ENCODE measurements around the gene OPCML. TPM values are rescaled to one million over a fixed set of nuclear protein-coding genes. Genes with fewer than 3 reads are reported as not detected.

OPCML gene
- total and polyA plus RNA-seq, 5 donors = 0.14 to 2.8 (median 1.1) TPM

- Histone ChIP-seq H3K27me3 (ENCODE audit: control insufficient read depth, insufficient read depth) (no peaks in the 10 kb centered on the region), H3K4me1 (ENCODE audit: control insufficient read depth, insufficient read depth, low read length) (peaks cover 2% of the 10 kb centered on the region), H3K4me3 (ENCODE audit: low read length) (no peak overlapping the region), H3K9me3 (ENCODE audit: control insufficient read depth, low read length) (no peaks in the 10 kb centered on the region), H3K27ac (ENCODE audit: low read length) (no peak overlapping the region)
- ATAC-seq = no peak
- DNase-seq = no peak
- intact Hi-C loops (cut with DNase I) = no loop called here
- 89% methylated on average over 1 of the region's 1 CpG for WGBS
These were observed 3.9 kb upstream of the OPCML start for GRCh38 chr11:133536198-133536597.

- H3K4me1 ChIP-seq (ENCODE audit: control insufficient read depth, insufficient read depth, low read length) = peaks cover 2% of the 10 kb centered on the region
- H3K4me3 ChIP-seq (ENCODE audit: low read length) = no peak overlapping the region
- ATAC-seq (no peak), DNase-seq (no peak)
- H3K27me3 ChIP-seq (ENCODE audit: control insufficient read depth, insufficient read depth) = no peaks in the 10 kb centered on the region
- WGBS = 56% methylated on average over 6 of the region's 6 CpGs
- intact Hi-C loops (cut with DNase I) = no loop called here
- H3K27ac ChIP-seq (ENCODE audit: low read length) = no peak overlapping the region
- no peaks in the 10 kb centered on the region for H3K9me3 ChIP-seq (ENCODE audit: control insufficient read depth, low read length)
These were observed 904 bp upstream of the OPCML start for GRCh38 chr11:133533205-133533604.

GRCh38 chr11:133531458-133531857 lies 843 bp downstream of the OPCML start:
- no peak overlapping the region for H3K27ac ChIP-seq (ENCODE audit: low read length)
- intact Hi-C loops (cut with DNase I) = no loop called here
- no peaks in the 10 kb centered on the region for H3K27me3 ChIP-seq (ENCODE audit: control insufficient read depth, insufficient read depth)
- DNase-seq (no peak), ATAC-seq (no peak)
- no peaks in the 10 kb centered on the region for H3K9me3 ChIP-seq (ENCODE audit: control insufficient read depth, low read length)
- H3K4me3 ChIP-seq (ENCODE audit: low read length) = no peak overlapping the region
- peaks cover 2% of the 10 kb centered on the region for H3K4me1 ChIP-seq (ENCODE audit: control insufficient read depth, insufficient read depth, low read length)
- WGBS = 21% methylated on average over 6 of the region's 6 CpGs

GRCh38 chr11:133530501-133530835 lies 1.8 kb downstream of the OPCML start:
- DNase-seq (no peak), ATAC-seq (no peak)
- Histone ChIP-seq H3K27ac (ENCODE audit: low read length) (no peak overlapping the region), H3K4me3 (ENCODE audit: low read length) (no peak overlapping the region), H3K27me3 (ENCODE audit: control insufficient read depth, insufficient read depth) (no peaks in the 10 kb centered on the region), H3K4me1 (ENCODE audit: control insufficient read depth, insufficient read depth, low read length) (peaks cover 2% of the 10 kb centered on the region), H3K9me3 (ENCODE audit: control insufficient read depth, low read length) (no peaks in the 10 kb centered on the region)
- intact Hi-C loops (cut with DNase I) = no loop called here
- WGBS = 44% methylated on average over 3 of the region's 3 CpGs

- H3K4me1 ChIP-seq (ENCODE audit: control insufficient read depth, insufficient read depth, low read length) = peaks cover 2% of the 10 kb centered on the region
- H3K27me3 ChIP-seq (ENCODE audit: control insufficient read depth, insufficient read depth) = no peaks in the 10 kb centered on the region
- no peaks in the 10 kb centered on the region for H3K9me3 ChIP-seq (ENCODE audit: control insufficient read depth, low read length)
- DNase-seq = no peak
- H3K4me3 ChIP-seq (ENCODE audit: low read length) = no peak overlapping the region
- H3K27ac ChIP-seq (ENCODE audit: low read length) = no peak overlapping the region
- 50% methylated on average over 18 of the region's 18 CpGs for WGBS
- intact Hi-C loops (cut with DNase I) = no loop called here
- ATAC-seq = no peak
These were observed 2.3 kb downstream of the OPCML start for GRCh38 chr11:133529807-133530500.

- no peaks in the 10 kb centered on the region for H3K9me3 ChIP-seq (ENCODE audit: control insufficient read depth, low read length)
- intact Hi-C loops (cut with DNase I) = no loop called here
- DNase-seq (peak; percentile 28 to 71 (median 60)), ATAC-seq (peak; percentile 74 to 89)
- H3K27ac ChIP-seq (ENCODE audit: low read length) = no peak overlapping the region
- H3K4me1 ChIP-seq (ENCODE audit: control insufficient read depth, insufficient read depth, low read length) = no peaks in the 10 kb centered on the region
- 42% methylated on average over 3 of the region's 3 CpGs for WGBS
- no peak overlapping the region for H3K4me3 ChIP-seq (ENCODE audit: low read length)
- H3K27me3 ChIP-seq (ENCODE audit: control insufficient read depth, insufficient read depth) = no peaks in the 10 kb centered on the region
These were observed 5.5 kb downstream of the OPCML start for GRCh38 chr11:133526790-133527189.

GRCh38 chr11:133525976-133526375 lies 6.3 kb downstream of the OPCML start:
- peak in 1 of 3 donors; percentile 49 for DNase-seq
- no peaks in the 10 kb centered on the region for H3K4me1 ChIP-seq (ENCODE audit: control insufficient read depth, insufficient read depth, low read length)
- no peaks in the 10 kb centered on the region for H3K27me3 ChIP-seq (ENCODE audit: control insufficient read depth, insufficient read depth)
- WGBS = 56% methylated on average over 7 of the region's 7 CpGs
- ATAC-seq = no peak
- intact Hi-C loops (cut with DNase I) = no loop called here
- no peak overlapping the region for H3K4me3 ChIP-seq (ENCODE audit: low read length)
- no peak overlapping the region for H3K27ac ChIP-seq (ENCODE audit: low read length)
- H3K9me3 ChIP-seq (ENCODE audit: control insufficient read depth, low read length) = no peaks in the 10 kb centered on the region

GRCh38 chr11:133524488-133524887 lies 7.8 kb downstream of the OPCML start:
- Histone ChIP-seq H3K27me3 (ENCODE audit: control insufficient read depth, insufficient read depth) (no peaks in the 10 kb centered on the region), H3K9me3 (ENCODE audit: control insufficient read depth, low read length) (no peaks in the 10 kb centered on the region), H3K27ac (ENCODE audit: low read length) (no peak overlapping the region), H3K4me1 (ENCODE audit: control insufficient read depth, insufficient read depth, low read length) (peaks cover 7% of the 10 kb centered on the region), H3K4me3 (ENCODE audit: low read length) (no peak overlapping the region)
- 92% methylated on average over 8 of the region's 8 CpGs for WGBS
- no peak for DNase-seq
- ATAC-seq = no peak
- intact Hi-C loops (cut with DNase I) = no loop called here

- no peak for ATAC-seq
- peaks cover 7% of the 10 kb centered on the region for H3K4me1 ChIP-seq (ENCODE audit: control insufficient read depth, insufficient read depth, low read length)
- no peak for DNase-seq
- 92% methylated on average over 6 of the region's 6 CpGs for WGBS
- H3K27me3 ChIP-seq (ENCODE audit: control insufficient read depth, insufficient read depth) = no peaks in the 10 kb centered on the region
- no peak overlapping the region for H3K4me3 ChIP-seq (ENCODE audit: low read length)
- H3K27ac ChIP-seq (ENCODE audit: low read length) = no peak overlapping the region
- intact Hi-C loops (cut with DNase I) = no loop called here
- H3K9me3 ChIP-seq (ENCODE audit: control insufficient read depth, low read length) = no peaks in the 10 kb centered on the region
These were observed 10.0 kb downstream of the OPCML start for GRCh38 chr11:133522344-133522743.

- Histone ChIP-seq H3K4me1 (ENCODE audit: control insufficient read depth, insufficient read depth, low read length) (peaks cover 8% of the 10 kb centered on the region), H3K27me3 (ENCODE audit: control insufficient read depth, insufficient read depth) (no peaks in the 10 kb centered on the region), H3K4me3 (ENCODE audit: low read length) (no peak overlapping the region), H3K9me3 (ENCODE audit: control insufficient read depth, low read length) (no peaks in the 10 kb centered on the region), H3K27ac (ENCODE audit: low read length) (no peak overlapping the region)
- 89% methylated on average over 2 of the region's 2 CpGs for WGBS
- ATAC-seq (peak in 1 of 2 donors; percentile 12), DNase-seq (no peak)
- intact Hi-C loops (cut with DNase I) = no loop called here
These were observed 10.8 kb downstream of the OPCML start for GRCh38 chr11:133521502-133521901.

GRCh38 chr11:133520707-133521106 lies 11.6 kb downstream of the OPCML start:
- Histone ChIP-seq H3K4me1 (ENCODE audit: control insufficient read depth, insufficient read depth, low read length) (peaks cover 9% of the 10 kb centered on the region), H3K27me3 (ENCODE audit: control insufficient read depth, insufficient read depth) (no peaks in the 10 kb centered on the region), H3K9me3 (ENCODE audit: control insufficient read depth, low read length) (no peaks in the 10 kb centered on the region), H3K4me3 (ENCODE audit: low read length) (no peak overlapping the region), H3K27ac (ENCODE audit: low read length) (peak overlapping the region; percentile 2)
- WGBS = 21% methylated on average over 7 of the region's 7 CpGs
- intact Hi-C loops (cut with DNase I) = no loop called here
- DNase-seq = peak; percentile 60 to 81 (median 79)
- ATAC-seq = peak; percentile 93 to 94

GRCh38 chr11:133519560-133519959 lies 12.7 kb downstream of the OPCML start:
- intact Hi-C loops (cut with DNase I) = no loop called here
- ATAC-seq (peak; percentile 20 to 27), DNase-seq (no peak)
- no peaks in the 10 kb centered on the region for H3K27me3 ChIP-seq (ENCODE audit: control insufficient read depth, insufficient read depth)
- H3K27ac ChIP-seq (ENCODE audit: low read length) = no peak overlapping the region
- no peaks in the 10 kb centered on the region for H3K9me3 ChIP-seq (ENCODE audit: control insufficient read depth, low read length)
- H3K4me1 ChIP-seq (ENCODE audit: control insufficient read depth, insufficient read depth, low read length) = peaks cover 9% of the 10 kb centered on the region
- no peak overlapping the region for H3K4me3 ChIP-seq (ENCODE audit: low read length)
- 59% methylated on average over 3 of the region's 3 CpGs for WGBS

Data from right cardiac atrium (tissue), 5 donors.